ENCODE measurements around the gene SLX4. TPM values are rescaled to one million over a fixed set of nuclear protein-coding genes. Genes with fewer than 3 reads are reported as not detected.
"Not testable (repeated sequence)": the region's sequence is repeated elsewhere in the genome, so short reads cannot be mapped to it uniquely, and the experiment has no call there.

Gene SLX4, protein sequence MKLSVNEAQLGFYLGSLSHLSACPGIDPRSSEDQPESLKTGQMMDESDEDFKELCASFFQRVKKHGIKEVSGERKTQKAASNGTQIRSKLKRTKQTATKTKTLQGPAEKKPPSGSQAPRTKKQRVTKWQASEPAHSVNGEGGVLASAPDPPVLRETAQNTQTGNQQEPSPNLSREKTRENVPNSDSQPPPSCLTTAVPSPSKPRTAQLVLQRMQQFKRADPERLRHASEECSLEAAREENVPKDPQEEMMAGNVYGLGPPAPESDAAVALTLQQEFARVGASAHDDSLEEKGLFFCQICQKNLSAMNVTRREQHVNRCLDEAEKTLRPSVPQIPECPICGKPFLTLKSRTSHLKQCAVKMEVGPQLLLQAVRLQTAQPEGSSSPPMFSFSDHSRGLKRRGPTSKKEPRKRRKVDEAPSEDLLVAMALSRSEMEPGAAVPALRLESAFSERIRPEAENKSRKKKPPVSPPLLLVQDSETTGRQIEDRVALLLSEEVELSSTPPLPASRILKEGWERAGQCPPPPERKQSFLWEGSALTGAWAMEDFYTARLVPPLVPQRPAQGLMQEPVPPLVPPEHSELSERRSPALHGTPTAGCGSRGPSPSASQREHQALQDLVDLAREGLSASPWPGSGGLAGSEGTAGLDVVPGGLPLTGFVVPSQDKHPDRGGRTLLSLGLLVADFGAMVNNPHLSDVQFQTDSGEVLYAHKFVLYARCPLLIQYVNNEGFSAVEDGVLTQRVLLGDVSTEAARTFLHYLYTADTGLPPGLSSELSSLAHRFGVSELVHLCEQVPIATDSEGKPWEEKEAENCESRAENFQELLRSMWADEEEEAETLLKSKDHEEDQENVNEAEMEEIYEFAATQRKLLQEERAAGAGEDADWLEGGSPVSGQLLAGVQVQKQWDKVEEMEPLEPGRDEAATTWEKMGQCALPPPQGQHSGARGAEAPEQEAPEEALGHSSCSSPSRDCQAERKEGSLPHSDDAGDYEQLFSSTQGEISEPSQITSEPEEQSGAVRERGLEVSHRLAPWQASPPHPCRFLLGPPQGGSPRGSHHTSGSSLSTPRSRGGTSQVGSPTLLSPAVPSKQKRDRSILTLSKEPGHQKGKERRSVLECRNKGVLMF (N-terminal part only)
- 4.1 and 6.5 TPM in 2 replicates for total RNA-seq

- no peak for DNase-seq (ENCODE audit: extremely low read depth, low read depth, low spot score)
Observed at GRCh38 chr16:3611146-3611975, at the start of gene SLX4. TSS of gene SLX4 (minus strand) at chr16:3611606. CDS start at chr16:3608964, 2,642 bp downstream.

DNA sequence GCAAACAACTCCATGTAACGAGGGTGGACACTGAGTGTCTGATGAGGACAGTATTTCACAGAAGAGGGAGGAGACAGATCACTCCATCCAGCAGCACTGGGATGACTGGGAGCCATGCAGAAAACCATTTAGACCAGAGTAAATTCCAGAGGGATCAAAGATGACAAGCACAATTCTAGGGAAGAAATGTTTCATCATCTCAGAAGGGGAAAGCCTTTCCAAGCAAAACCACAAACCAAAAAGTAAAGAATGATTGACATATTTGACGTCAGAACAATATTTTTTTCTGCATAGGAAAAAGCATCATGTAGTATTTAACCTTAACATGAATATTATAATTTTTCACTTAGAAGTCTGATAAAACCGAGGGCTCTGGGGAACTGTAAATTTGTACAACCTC, 47.8 kb upstream of the SLX4 start:
- no peak for DNase-seq (ENCODE audit: extremely low read depth, low read depth, low spot score)

- DNase-seq (ENCODE audit: extremely low read depth, low read depth, low spot score): no peak
Observed at GRCh38 chr16:3656491-3657468, 45.4 kb upstream of the SLX4 start.

- not testable (repeated sequence) for DNase-seq (ENCODE audit: extremely low read depth, low read depth, low spot score)
Observed at GRCh38 chr16:3656160-3656490, 44.7 kb upstream of the SLX4 start.

DNA sequence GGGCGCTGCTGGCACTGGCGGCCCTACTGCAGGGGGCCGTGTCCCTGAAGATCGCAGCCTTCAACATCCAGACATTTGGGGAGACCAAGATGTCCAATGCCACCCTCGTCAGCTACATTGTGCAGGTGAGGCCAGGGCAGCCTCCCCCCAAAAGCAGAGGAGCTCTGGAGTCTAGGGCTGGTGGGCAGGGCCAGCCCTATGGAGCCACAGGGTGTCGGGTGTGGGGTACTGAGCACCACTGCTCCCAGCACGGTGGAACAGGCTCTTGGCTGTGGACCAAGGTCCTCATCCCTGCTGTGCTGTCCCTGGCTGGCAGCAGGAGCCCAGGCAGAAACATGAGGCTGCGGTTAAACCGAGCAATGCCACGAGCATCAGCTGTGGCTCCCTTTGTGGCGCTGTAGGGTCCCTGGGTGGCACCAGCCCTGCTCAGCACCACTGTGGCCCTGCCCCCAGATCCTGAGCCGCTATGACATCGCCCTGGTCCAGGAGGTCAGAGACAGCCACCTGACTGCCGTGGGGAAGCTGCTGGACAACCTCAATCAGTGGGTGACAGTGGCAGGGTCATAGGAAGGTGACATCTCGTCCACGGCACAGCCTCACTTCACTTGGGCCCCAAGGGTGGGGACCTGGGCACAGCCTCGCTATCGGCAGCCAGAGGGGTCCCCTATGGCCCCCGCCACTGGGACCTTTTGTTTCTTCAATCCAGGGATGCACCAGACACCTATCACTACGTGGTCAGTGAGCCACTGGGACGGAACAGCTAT, 44.2 kb upstream of the SLX4 start:
- no peak for DNase-seq (ENCODE audit: extremely low read depth, low read depth, low spot score)

GRCh38 chr16:3655030-3655395, 43.6 kb upstream of the SLX4 start:
- no peak for DNase-seq (ENCODE audit: extremely low read depth, low read depth, low spot score)

DNA sequence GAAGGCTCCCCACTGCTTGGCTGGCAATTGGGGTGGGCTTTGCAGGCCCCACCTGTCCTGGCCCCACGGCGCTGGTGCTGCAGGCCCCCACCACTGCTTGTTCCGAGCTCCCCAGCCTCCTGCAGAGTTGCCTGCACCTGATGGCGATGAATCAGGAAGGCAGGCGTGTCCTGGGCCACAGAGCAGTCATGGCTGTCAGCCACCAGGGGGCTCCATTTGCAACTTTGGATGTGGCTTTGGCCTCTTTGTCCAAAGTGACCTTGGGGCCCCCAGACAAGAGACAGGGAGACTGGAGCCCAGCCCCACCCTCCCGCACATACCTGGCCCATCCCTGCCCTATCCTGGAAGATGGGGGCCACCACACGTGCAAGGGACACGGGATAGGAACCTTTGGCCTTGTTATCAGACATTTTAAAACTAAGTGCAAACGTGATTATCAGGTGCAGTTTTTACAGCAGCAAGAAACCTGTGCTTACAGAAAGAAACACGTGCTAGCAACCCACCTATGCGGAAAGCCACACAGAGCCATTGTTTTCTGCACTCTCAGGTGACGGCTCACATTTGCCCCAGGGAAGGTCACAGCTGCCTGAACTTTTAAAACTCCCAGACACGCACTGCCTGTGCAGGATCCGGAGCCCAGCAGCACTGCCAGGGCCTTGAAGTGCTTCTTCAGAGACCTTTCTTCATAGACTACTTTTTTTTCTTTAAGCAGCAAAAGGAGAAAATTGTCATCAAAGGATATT, 43.0 kb upstream of the SLX4 start, which contains the start of gene DNASE1:
DNASE1 (plus strand) TSS at position 443 of the 743 bp plus-strand sequence. CDS start 683 bp downstream, outside the sequence.
- no peak for DNase-seq (ENCODE audit: extremely low read depth, low read depth, low spot score)

- no peak for DNase-seq (ENCODE audit: extremely low read depth, low read depth, low spot score)
Observed at GRCh38 chr16:3652373-3653195, 41.2 kb upstream of the SLX4 start.

- no peak for DNase-seq (ENCODE audit: extremely low read depth, low read depth, low spot score)
Observed at GRCh38 chr16:3651461-3652372, 40.3 kb upstream of the SLX4 start.

DNA sequence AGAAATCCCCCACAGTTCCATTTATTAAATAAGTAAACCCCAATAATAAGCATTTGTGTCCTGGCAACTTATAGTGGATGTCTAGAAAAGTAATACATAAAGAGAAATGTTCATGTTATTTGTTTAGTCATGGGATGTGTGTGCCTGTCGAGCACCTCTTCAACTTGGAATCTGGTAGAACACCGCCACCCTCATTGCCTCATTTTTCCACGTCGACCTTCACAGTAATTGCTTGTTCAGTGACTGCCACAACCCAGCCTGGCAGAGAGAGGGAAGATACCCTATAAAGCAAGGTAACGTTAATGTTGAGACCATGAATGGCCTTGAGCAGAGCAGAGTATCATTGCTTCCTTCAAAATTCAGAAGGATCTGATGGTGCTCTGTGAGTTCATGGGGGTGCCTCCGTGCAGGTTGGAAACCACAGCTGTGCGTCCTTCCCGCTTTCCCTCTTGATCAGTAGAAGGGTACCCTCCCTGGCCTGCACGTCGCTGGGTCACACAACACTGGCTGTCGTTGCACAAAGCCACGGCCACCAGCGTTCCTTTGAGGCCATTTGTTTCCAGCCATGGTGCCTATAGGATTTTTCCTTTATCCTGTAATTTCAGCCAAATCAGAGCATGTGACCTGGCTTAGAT, 39.3 kb upstream of the SLX4 start:
- no peak for DNase-seq (ENCODE audit: extremely low read depth, low read depth, low spot score)

- DNase-seq (ENCODE audit: extremely low read depth, low read depth, low spot score): no peak
Observed at GRCh38 chr16:3646348-3646920, 35.0 kb upstream of the SLX4 start.

DNA sequence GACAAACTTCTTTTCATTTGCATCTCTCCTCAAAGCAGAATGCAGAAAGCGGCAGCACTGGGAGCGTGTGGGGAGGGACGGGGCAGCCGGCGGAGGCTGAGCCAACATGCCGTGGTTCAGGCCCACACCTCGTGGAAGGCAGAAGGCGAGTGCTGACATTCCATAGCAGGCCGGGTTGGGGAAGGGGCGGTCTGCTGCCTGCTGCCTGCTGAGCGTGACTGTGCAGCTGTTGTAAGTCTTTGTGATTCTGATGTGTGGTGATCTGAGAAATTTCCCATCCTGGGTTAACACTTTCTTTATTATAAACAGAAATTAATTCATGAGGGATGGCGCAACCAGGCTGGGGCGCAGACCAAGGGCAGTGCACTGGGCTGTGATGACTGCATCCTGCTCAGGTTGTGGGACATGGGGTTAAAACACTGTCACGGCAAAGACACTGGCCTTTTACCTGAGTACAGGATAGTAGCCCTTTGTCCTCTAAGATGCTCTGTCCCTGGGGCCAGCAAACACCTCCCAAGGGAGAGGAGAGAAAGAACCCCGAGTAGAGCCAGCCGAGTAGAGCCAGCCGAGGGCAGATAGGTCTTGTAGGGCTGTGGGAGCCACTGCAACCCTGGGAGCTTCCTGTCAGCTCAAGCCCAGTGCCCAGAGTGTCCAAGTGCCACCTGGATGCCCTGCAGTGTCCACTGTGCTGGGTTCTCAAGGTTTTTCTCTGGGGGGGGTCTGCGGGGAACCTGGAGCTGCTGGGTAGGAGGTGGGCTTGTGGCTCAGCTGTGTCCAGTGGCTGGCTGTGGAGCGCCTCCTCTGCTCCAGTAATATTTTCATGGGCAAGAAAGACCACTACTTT, 34.3 kb upstream of the SLX4 start:
- no peak for DNase-seq (ENCODE audit: extremely low read depth, low read depth, low spot score)

GRCh38 chr16:3645108-3645503, 33.7 kb upstream of the SLX4 start:
- no peak for DNase-seq (ENCODE audit: extremely low read depth, low read depth, low spot score)

DNA sequence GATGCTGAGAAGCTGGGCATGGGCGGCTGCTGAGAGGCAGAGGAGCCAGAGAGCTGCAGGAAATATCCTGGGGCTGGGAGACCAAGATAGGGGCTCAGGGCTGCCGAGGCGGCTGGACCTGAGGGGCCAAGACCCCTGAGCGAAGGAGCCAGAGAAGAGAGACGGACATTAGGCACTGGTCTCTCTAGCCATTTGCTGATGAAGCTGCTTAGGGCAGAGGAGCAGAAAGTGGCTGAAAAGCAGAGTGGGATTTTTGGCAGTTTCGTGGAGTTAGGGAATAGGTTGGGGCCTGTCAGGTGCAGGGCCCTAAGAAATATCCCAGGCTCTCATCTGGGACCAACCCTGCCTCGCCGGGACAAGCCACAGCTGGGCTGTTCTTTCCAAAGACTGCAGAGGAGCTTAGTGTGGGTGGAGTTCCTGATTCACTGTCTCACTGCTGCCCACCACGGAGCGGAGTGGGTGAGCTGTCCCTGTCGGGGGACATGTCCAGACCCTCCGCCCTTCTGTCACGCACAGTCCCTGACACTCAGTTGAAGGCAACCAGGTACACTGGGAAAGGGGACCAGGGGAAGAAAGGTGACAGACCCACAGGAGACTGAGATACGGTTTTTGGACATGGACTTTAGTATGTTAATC, 31.8 kb upstream of the SLX4 start:
- no peak for DNase-seq (ENCODE audit: extremely low read depth, low read depth, low spot score)

Measured in glomerular endothelial cell (primary cell).